HepG2 (cell line): ENCODE data around the gene KCTD13. TPM values are rescaled to one million over a fixed set of nuclear protein-coding genes. Genes with fewer than 3 reads are reported as not detected.

Experiments
- ATAC-seq: fragments of 200-7000 bp; cut with Tn5 transposase; 3 replicates; pipeline ENCODE4 v1.9.1; 2020; ENCODE audit warnings: mild to moderate bottlenecking, moderate library complexity
- BruUV-seq: library from RNA; stranded (reverse); fragments of 400-500 nt; replicated peaks from 2 replicates; lab custom pipeline; 2021; lab: Mats Ljungman, UMichigan
- CTCF ChIA-PET: fragments of 300-600 bp; formaldehyde crosslinking; extraction: SDS; loops from one replicate; lab custom pipeline; 2021; ENCODE audit warnings: low total read pairs, inconsistent platforms, low intra/inter-chr PET ratio; lab: Yijun Ruan, JAX
- POLR2A ChIA-PET: fragments of 350-600 bp; sonication (Branson Sonifier 250); formaldehyde crosslinking; loops from one replicate; lab custom pipeline; 2020; ENCODE audit warnings: antibody characterized with exemption, inconsistent platforms; lab: Yijun Ruan, JAX
- DNase-seq: peaks from one replicate; pipeline ENCODE4 v3.0.0-alpha.2; 2015; ENCODE audit warnings: low spot score
- FAIRE-seq: peaks from 3 replicates; lab custom pipeline; 2011; peaks lifted over from hg19 to GRCh38; lab: Jason Lieb, UNC
- H2AFZ ChIP-seq: one replicate; pipeline ENCODE4 v1.6.1; 2011; ENCODE audit warnings: low read length, inconsistent platforms
- H3K27ac ChIP-seq: fragments of 300-600 bp; 3 replicates; pipeline ENCODE4 v1.8.0; 2011; ENCODE audit warnings: mixed run types, mild to moderate bottlenecking, mixed read lengths, low read length, inconsistent platforms; ENCODE audit not compliant: insufficient read depth; ENCODE audit errors: extremely low read length
- H3K27me3 ChIP-seq, 2 experiments: fragments of 200-600 bp in 1 of 2; 2 replicates in 1 of 2; 3 replicates in 1 of 2; pipeline versions ENCODE4 v1.6.0 to v1.8.0; 2011; ENCODE audit warnings: low read length in 2 of 2, mild to moderate bottlenecking in 2 of 2, moderate library complexity in 2 of 2, inconsistent platforms in 1 of 2; ENCODE audit not compliant: insufficient read depth in 2 of 2, control insufficient read depth in 1 of 2
- H3K36me3 ChIP-seq, 2 experiments: fragments of 200-600 bp in 1 of 2; replicated peaks in 1 of 2; 2 replicates in 1 of 2; 3 replicates in 1 of 2; pipeline versions ENCODE4 v1.5.1 to v1.8.0; 2011; ENCODE audit warnings: low read length in 2 of 2, inconsistent platforms in 1 of 2; ENCODE audit not compliant: insufficient read depth in 2 of 2, control insufficient read depth in 1 of 2
- H3K4me1 ChIP-seq: 2 replicates; pipeline ENCODE4 v1.5.1; 2012; ENCODE audit warnings: low read length, inconsistent platforms; ENCODE audit not compliant: insufficient read depth
- H3K4me2 ChIP-seq: 2 replicates; pipeline ENCODE4 v1.6.0; 2011; ENCODE audit warnings: low read depth, low read length, inconsistent platforms
- H3K4me3 ChIP-seq, 3 experiments: fragments of 200-600 bp in 1 of 3; sonication (generic), shearing (Covaris generic) in 1 of 3; replicated peaks in 1 of 3; 2 replicates each; pipeline ENCODE4 v1.5.1; 2011 to 2016; ENCODE audit warnings: low read length in 3 of 3, inconsistent platforms in 2 of 3, low read depth in 2 of 3, mild to moderate bottlenecking in 2 of 3, control low read depth in 1 of 3, mixed read lengths in 1 of 3; ENCODE audit not compliant: insufficient read depth in 1 of 3
- H3K79me2 ChIP-seq: one replicate; pipeline ENCODE4 v1.6.1; 2011; ENCODE audit warnings: low read length, inconsistent platforms; ENCODE audit not compliant: insufficient read depth
- H3K9ac ChIP-seq: 2 replicates; pipeline ENCODE4 v1.6.0; 2011; ENCODE audit warnings: mild to moderate bottlenecking, low read depth, low read length, inconsistent platforms; ENCODE audit not compliant: insufficient read depth
- H3K9me3 ChIP-seq: 2 replicates; pipeline ENCODE4 v1.5.1; 2012; ENCODE audit warnings: mild to moderate bottlenecking, low read length
- H4K20me1 ChIP-seq: 2 replicates; pipeline ENCODE4 v1.6.0; 2011; ENCODE audit warnings: inconsistent platforms, mild to moderate bottlenecking, low read length, moderate library complexity; ENCODE audit not compliant: insufficient read depth
- ARNTL ChIP-seq: sonication (generic); formaldehyde crosslinking; IDR thresholded peaks from 2 replicates; pipeline ENCODE4 v1.4.0; 2020; ENCODE audit warnings: mild to moderate bottlenecking, missing genetic modification reagents
- RXRB ChIP-seq: IDR thresholded peaks from 2 replicates; pipeline ENCODE4 v1.6.1; 2016; ENCODE audit warnings: borderline replicate concordance, missing genetic modification reagents, missing compliant biosample characterization
- SMC3 ChIP-seq: IDR thresholded peaks from 2 replicates; pipeline ENCODE4 v1.6.1; 2011; ENCODE audit warnings: low read length, improper control_type of control experiment
- TGIF2 ChIP-seq: IDR thresholded peaks from 2 replicates; pipeline ENCODE4 v1.6.1; 2016; ENCODE audit warnings: control low read depth, missing compliant biosample characterization
- U2AF1 ChIP-seq: fragments of 200-400 bp; formaldehyde crosslinking; optimal IDR thresholded peaks from 2 replicates; pipeline ENCODE3; 2017; ENCODE audit warnings: mild to moderate bottlenecking, low read depth, low read length
- ZNF264 ChIP-seq: sonication (generic); formaldehyde crosslinking; IDR thresholded peaks from 2 replicates; pipeline ENCODE4 v1.4.0; 2020; ENCODE audit warnings: missing genetic modification reagents
- ZNF7 ChIP-seq: IDR thresholded peaks from 2 replicates; pipeline ENCODE4 v1.6.1; 2016; ENCODE audit warnings: missing biosample characterization, missing genetic modification reagents
- ZNF777 ChIP-seq: sonication (generic); formaldehyde crosslinking; IDR thresholded peaks from 2 replicates; pipeline ENCODE4 v1.4.0; 2020; ENCODE audit warnings: missing genetic modification reagents
- ZNF841 ChIP-seq: sonication (generic); formaldehyde crosslinking; IDR thresholded peaks from 2 replicates; pipeline ENCODE4 v1.8.1; 2023; ENCODE audit warnings: missing genetic modification reagents, borderline replicate concordance
- WGBS: methylation state at CpG from one replicate; pipeline ENCODE4 v1.1.6; 2017; ENCODE audit warnings: low lambda C conversion rate; 5-methylcytosine and 5-hydroxymethylcytosine counted together
- in situ Hi-C: cut with HindIII; loops from 2 replicates; pipeline ENCODE4 v1.10.0; 2017; ENCODE audit warnings: low pct_unique_long_range_greater_than_20kb; ENCODE audit not compliant: extremely low pct_ligation_motif_present
- intact Hi-C: fragments of 100-400 bp; cut with micrococcal nuclease; formaldehyde crosslinking; loops from one replicate; pipeline ENCODE4 v1.10.0; 2022; ENCODE audit not compliant: unreplicated experiment
- polyA plus RNA-seq, 8 experiments: library from polyadenylated mRNA; depleted of rRNA in 3 of 8; stranded (reverse) in 7 of 8; unstranded in 1 of 8; fragments of >200 nt; fragmentation: Illumina TruSeq in 4 of 8; extraction: Trizol in 4 of 8; gene quantifications; 2 replicates each; pipeline versions ENCODE4 v1.2.1 to v1.2.3, GENCODE V29; 2011 to 2016; ENCODE audit warnings: low read depth in 4 of 8, missing spikeins in 1 of 8, mixed read lengths in 1 of 8; ENCODE audit not compliant: insufficient read depth in 1 of 8
- total RNA-seq, 5 experiments: library from RNA; depleted of rRNA; stranded (reverse); fragments of >200 nt; fragmentation: Illumina TruSeq; extraction: Trizol; gene quantifications; 2 replicates each; pipeline ENCODE4 v1.2.3, GENCODE V29; 2016; ENCODE audit warnings: low read depth in 1 of 5
- TF ChIP-seq, protein P1 (sequence below): fragments of 450-650 bp; IDR thresholded peaks from 2 replicates; pipeline ENCODE4 v1.6.1; 2017
- TF ChIP-seq, protein P2 (sequence below): IDR thresholded peaks from 2 replicates; pipeline ENCODE4 v1.6.1; 2012; ENCODE audit warnings: low read depth, low read length, improper control_type of control experiment
- TF ChIP-seq, protein P3 (sequence below): sonication (generic); formaldehyde crosslinking; IDR thresholded peaks from 2 replicates; pipeline ENCODE4 v1.5.0; 2020; ENCODE audit warnings: mild to moderate bottlenecking, missing genetic modification reagents, moderate library complexity
- TF ChIP-seq, protein P4 (sequence below): sonication (generic); formaldehyde crosslinking; IDR thresholded peaks from 2 replicates; pipeline ENCODE4 v1.4.0; 2020; ENCODE audit warnings: missing genetic modification reagents

KCTD13 gene
- total and polyA plus RNA-seq, 2 of the 13 experiments (the other 11 are each of a cell fraction or from before 2014, with no cell fraction given), result 6.3 to 14.7 TPM

DNA sequence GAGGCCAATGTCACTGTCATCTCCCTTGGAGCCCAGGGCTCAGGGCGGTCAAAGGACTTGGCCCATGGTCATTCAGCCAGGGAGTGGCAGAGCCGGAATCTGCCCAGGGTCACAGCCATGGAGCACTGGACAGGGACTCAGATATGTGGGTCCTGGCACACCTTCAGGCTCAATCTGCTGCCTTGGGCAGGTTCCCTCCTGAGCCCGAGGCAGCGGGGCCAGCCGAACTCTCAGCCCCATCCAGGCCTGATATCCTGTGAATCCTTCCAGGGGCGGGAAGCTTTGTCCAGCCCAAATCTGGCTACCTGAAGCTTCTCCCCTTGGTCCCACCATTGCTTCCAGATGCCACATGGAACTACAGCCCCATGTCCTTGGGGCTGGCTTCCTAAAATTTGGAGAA lies 50.8 kb downstream of the KCTD13 start:
- CTCF ChIA-PET, result no interaction called here
- H3K9me3 ChIP-seq, result no peaks in the 10 kb centered on the region
- H4K20me1 ChIP-seq, result no peaks in the 10 kb centered on the region
- POLR2A ChIA-PET, result no interaction called here
- FAIRE-seq (no peak), ATAC-seq (no peak), DNase-seq (no peak)
- H3K36me3 ChIP-seq, result peaks cover 0 to 7% of the 10 kb centered on the region in 2 experiments; a peak in 4 of 5 replicates
- no peaks in the 10 kb centered on the region for H3K4me1 ChIP-seq
- in situ Hi-C loops, result no loop called here
- WGBS, result 79% methylated on average over 4 of the region's 6 CpGs
- intact Hi-C loops, result no loop called here
- H3K79me2 ChIP-seq, result no peaks in the 10 kb centered on the region
- no peak overlapping the region for H3K4me2 ChIP-seq
- H2AFZ ChIP-seq, result no peak overlapping the region
- H3K27me3 ChIP-seq, result no peaks in the 10 kb centered on the region
- H3K27ac ChIP-seq, result no peak overlapping the region
- no peak overlapping the region for H3K4me3 ChIP-seq
- TF ChIP-seq, protein P1, sequence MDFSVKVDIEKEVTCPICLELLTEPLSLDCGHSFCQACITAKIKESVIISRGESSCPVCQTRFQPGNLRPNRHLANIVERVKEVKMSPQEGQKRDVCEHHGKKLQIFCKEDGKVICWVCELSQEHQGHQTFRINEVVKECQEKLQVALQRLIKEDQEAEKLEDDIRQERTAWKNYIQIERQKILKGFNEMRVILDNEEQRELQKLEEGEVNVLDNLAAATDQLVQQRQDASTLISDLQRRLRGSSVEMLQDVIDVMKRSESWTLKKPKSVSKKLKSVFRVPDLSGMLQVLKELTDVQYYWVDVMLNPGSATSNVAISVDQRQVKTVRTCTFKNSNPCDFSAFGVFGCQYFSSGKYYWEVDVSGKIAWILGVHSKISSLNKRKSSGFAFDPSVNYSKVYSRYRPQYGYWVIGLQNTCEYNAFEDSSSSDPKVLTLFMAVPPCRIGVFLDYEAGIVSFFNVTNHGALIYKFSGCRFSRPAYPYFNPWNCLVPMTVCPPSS, result no peak
- TF ChIP-seq, protein P2, sequence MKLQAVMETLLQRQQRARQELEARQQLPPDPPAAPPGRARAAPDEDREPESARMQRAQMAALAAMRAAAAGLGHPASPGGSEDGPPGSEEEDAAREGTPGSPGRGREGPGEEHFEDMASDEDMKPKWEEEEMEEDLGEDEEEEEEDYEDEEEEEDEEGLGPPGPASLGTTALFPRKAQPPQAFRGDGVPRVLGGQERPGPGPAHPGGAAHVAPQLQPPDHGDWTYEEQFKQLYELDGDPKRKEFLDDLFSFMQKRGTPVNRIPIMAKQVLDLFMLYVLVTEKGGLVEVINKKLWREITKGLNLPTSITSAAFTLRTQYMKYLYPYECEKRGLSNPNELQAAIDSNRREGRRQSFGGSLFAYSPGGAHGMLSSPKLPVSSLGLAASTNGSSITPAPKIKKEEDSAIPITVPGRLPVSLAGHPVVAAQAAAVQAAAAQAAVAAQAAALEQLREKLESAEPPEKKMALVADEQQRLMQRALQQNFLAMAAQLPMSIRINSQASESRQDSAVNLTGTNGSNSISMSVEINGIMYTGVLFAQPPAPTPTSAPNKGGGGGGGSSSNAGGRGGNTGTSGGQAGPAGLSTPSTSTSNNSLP, result no peak
- TF ChIP-seq ZNF841 (CRISPR knock-in tag) (no peak), ARNTL (CRISPR knock-in tag) (no peak), ZNF7 (CRISPR knock-in tag) (no peak), RXRB (CRISPR knock-in tag) (no peak), TGIF2 (CRISPR knock-in tag) (no peak), ZNF264 (CRISPR knock-in tag) (no peak), SMC3 (no peak), ZNF777 (no peak), U2AF1 (no peak)
- TF ChIP-seq, protein P3, sequence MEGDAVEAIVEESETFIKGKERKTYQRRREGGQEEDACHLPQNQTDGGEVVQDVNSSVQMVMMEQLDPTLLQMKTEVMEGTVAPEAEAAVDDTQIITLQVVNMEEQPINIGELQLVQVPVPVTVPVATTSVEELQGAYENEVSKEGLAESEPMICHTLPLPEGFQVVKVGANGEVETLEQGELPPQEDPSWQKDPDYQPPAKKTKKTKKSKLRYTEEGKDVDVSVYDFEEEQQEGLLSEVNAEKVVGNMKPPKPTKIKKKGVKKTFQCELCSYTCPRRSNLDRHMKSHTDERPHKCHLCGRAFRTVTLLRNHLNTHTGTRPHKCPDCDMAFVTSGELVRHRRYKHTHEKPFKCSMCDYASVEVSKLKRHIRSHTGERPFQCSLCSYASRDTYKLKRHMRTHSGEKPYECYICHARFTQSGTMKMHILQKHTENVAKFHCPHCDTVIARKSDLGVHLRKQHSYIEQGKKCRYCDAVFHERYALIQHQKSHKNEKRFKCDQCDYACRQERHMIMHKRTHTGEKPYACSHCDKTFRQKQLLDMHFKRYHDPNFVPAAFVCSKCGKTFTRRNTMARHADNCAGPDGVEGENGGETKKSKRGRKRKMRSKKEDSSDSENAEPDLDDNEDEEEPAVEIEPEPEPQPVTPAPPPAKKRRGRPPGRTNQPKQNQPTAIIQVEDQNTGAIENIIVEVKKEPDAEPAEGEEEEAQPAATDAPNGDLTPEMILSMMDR (CRISPR knock-in tag), result no peak
- TF ChIP-seq, protein P4, sequence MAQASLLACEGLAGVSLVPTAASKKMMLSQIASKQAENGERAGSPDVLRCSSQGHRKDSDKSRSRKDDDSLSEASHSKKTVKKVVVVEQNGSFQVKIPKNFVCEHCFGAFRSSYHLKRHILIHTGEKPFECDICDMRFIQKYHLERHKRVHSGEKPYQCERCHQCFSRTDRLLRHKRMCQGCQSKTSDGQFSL, result no peak
- no TSS peak for BruUV-seq
- no peak overlapping the region for H3K9ac ChIP-seq
